K562 (cell line): ENCODE measurements around the gene COL26A1. TPM values are rescaled to one million over a fixed set of nuclear protein-coding genes. Genes with fewer than 3 reads are reported as not detected.

Experiments
- ATAC-seq: fragments of 200-7000 bp; cut with Tn5 transposase; 3 replicates; pipeline ENCODE4 v1.9.1; 2020; ENCODE audit warnings: moderate library complexity
- BruUV-seq: library from RNA; stranded (reverse); fragments of 400-500 nt; replicated peaks from 2 replicates; lab custom pipeline; 2021; lab: Mats Ljungman, UMichigan
- CTCF ChIA-PET: fragments of 300-600 bp; formaldehyde crosslinking; extraction: SDS; loops from one replicate; lab custom pipeline; 2021; ENCODE audit warnings: low intra/inter-chr PET ratio; lab: Yijun Ruan, JAX
- POLR2A ChIA-PET: fragments of 300-600, 350-650 bp; sonication (Branson Sonifier 250); formaldehyde crosslinking; extraction: SDS; loops from one replicate; lab custom pipeline; 2021; ENCODE audit warnings: antibody characterized with exemption, inconsistent platforms; lab: Yijun Ruan, JAX
- DNase-seq, 4 experiments: peaks; one replicate each; pipeline versions ENCODE4 v3.0.0 to v3.0.0-alpha.2; 2011 to 2018; ENCODE audit warnings: low spot score in 3 of 4, mixed read lengths in 3 of 4; ENCODE audit errors: extremely low read depth in 1 of 4
- FAIRE-seq: peaks from 2 replicates; lab custom pipeline; 2011; peaks lifted over from hg19 to GRCh38; lab: Jason Lieb, UNC
- H2AFZ ChIP-seq: 2 replicates; pipeline ENCODE4 v1.6.0; 2011; ENCODE audit warnings: low read depth, low read length, control low read depth, inconsistent platforms
- H3K27ac ChIP-seq: fragments of 200-600 bp; 3 replicates; pipeline ENCODE4 v1.8.0; 2011; ENCODE audit warnings: low read depth, mild to moderate bottlenecking, control low read depth, inconsistent platforms, low read length, moderate library complexity, mixed read lengths; ENCODE audit errors: extremely low read depth
- H3K27me3 ChIP-seq, 2 experiments: fragments of 300-600 bp in 1 of 2; 2 replicates in 1 of 2; 3 replicates in 1 of 2; pipeline versions ENCODE4 v1.6.0 to v1.8.0; 2011; ENCODE audit warnings: inconsistent platforms in 2 of 2, low read length in 2 of 2, mild to moderate bottlenecking in 1 of 2, mixed read lengths in 1 of 2, moderate library complexity in 1 of 2; ENCODE audit not compliant: control insufficient read depth in 2 of 2, insufficient read depth in 2 of 2
- H3K36me3 ChIP-seq: fragments of 300-600 bp; 3 replicates; pipeline ENCODE4 v1.8.0; 2011; ENCODE audit warnings: mild to moderate bottlenecking, low read length, inconsistent platforms; ENCODE audit not compliant: control insufficient read depth, insufficient read depth
- H3K4me1 ChIP-seq, 2 experiments: fragments of 200-600 bp in 1 of 2; replicated peaks in 1 of 2; 2 replicates in 1 of 2; 3 replicates in 1 of 2; pipeline versions ENCODE4 v1.5.1 to v1.8.0; 2011; ENCODE audit warnings: inconsistent platforms in 2 of 2, low read length in 2 of 2, mild to moderate bottlenecking in 1 of 2, mixed read lengths in 1 of 2, moderate library complexity in 1 of 2; ENCODE audit not compliant: control insufficient read depth in 2 of 2, insufficient read depth in 2 of 2
- H3K4me2 ChIP-seq: 2 replicates; pipeline ENCODE4 v1.6.1; 2011; ENCODE audit warnings: low read length, control low read depth, inconsistent platforms, mixed read lengths; ENCODE audit not compliant: insufficient read depth
- H3K4me3 ChIP-seq: fragments of 200-600 bp; sonication (generic), shearing (Covaris generic); 2 replicates; pipeline ENCODE4 v1.5.1; 2016; ENCODE audit warnings: control low read depth, inconsistent platforms
- H3K79me2 ChIP-seq: fragments of 200-600 bp; 3 replicates; pipeline ENCODE4 v1.8.0; 2011; ENCODE audit warnings: low read length, inconsistent platforms; ENCODE audit not compliant: control insufficient read depth, insufficient read depth
- H3K9ac ChIP-seq, 2 experiments: 2 replicates each; pipeline versions ENCODE4 v1.6.0 to v1.6.1; 2011; ENCODE audit warnings: low read depth in 2 of 2, low read length in 2 of 2, control low read depth in 1 of 2, inconsistent platforms in 1 of 2, mild to moderate bottlenecking in 1 of 2, mixed read lengths in 1 of 2; ENCODE audit not compliant: insufficient read depth in 1 of 2
- H3K9me1 ChIP-seq: one replicate; pipeline ENCODE4 v1.6.0; 2011; ENCODE audit warnings: inconsistent platforms, mild to moderate bottlenecking, low read length, moderate library complexity; ENCODE audit not compliant: control insufficient read depth, insufficient read depth
- H3K9me3 ChIP-seq: replicated peaks from 2 replicates; pipeline ENCODE4 v1.5.1; 2011; ENCODE audit warnings: low read depth, low read length, inconsistent platforms; ENCODE audit not compliant: control insufficient read depth, insufficient read depth
- H4K20me1 ChIP-seq: replicated peaks from 2 replicates; pipeline ENCODE4 v1.6.1; 2011; ENCODE audit warnings: low read length, inconsistent platforms, mixed read lengths; ENCODE audit not compliant: control insufficient read depth, insufficient read depth
- L3MBTL2 ChIP-seq: fragments of 450-650 bp; IDR thresholded peaks from 2 replicates; pipeline ENCODE4 v1.6.1; 2016; ENCODE audit warnings: mild to moderate bottlenecking, moderate library complexity
- MYC ChIP-seq, 2 experiments: fragments of 250-450 bp in 1 of 2; sonication (Bioruptor Pico) in 1 of 2; IDR thresholded peaks; 2 replicates each; pipeline versions ENCODE4 v1.5.1 to v1.6.1; 2012 to 2021; ENCODE audit warnings: low read depth in 2 of 2, borderline replicate concordance in 1 of 2, improper control_type of control experiment in 1 of 2, low read length in 1 of 2, mild to moderate bottlenecking in 1 of 2, moderate library complexity in 1 of 2
- NCOA6 ChIP-seq: fragments of 450-650 bp; IDR thresholded peaks from 2 replicates; pipeline ENCODE4 v1.6.1; 2017; ENCODE audit warnings: mild to moderate bottlenecking
- NELFE ChIP-seq: IDR thresholded peaks from 2 replicates; pipeline ENCODE4 v1.6.1; 2011; ENCODE audit warnings: mild to moderate bottlenecking; ENCODE audit not compliant: insufficient read depth, insufficient read length
- WHSC1 ChIP-seq: IDR thresholded peaks from one replicate; pipeline ENCODE4 v1.6.1; 2012; ENCODE audit warnings: low read length, control low read depth, inconsistent platforms
- ZC3H8 ChIP-seq: fragments of 450-650 bp; IDR thresholded peaks from 2 replicates; pipeline ENCODE4 v1.6.1; 2017
- ZNF316 ChIP-seq: fragments of 450-650 bp; IDR thresholded peaks from 2 replicates; pipeline ENCODE4 v1.6.1; 2016
- ZNF79 ChIP-seq: fragments of 250-450 bp; sonication (Bioruptor Pico); IDR thresholded peaks from 2 replicates; pipeline ENCODE4 v1.4.0; 2020; ENCODE audit warnings: low read depth, mild to moderate bottlenecking, moderate library complexity
- WGBS: fragments of 100-300 bp; shearing (Covaris generic); methylation state at CpG from one replicate; pipeline ENCODE4 v1.1.6; 2016; ENCODE audit warnings: low coverage, mixed read lengths; ENCODE audit not compliant: insufficient coverage; ENCODE audit errors: missing lambda C conversion rate; 5-methylcytosine and 5-hydroxymethylcytosine counted together
- in situ Hi-C: fragments of 300-500 bp; cut with MboI; formaldehyde crosslinking; loops from 4 replicates; pipeline ENCODE4 v1.15.0; 2018; ENCODE audit warnings: inconsistent platforms, mixed read lengths
- intact Hi-C: fragments of 100-400 bp; cut with micrococcal nuclease; formaldehyde crosslinking; loops from 2 replicates; pipeline ENCODE4 v1.14.2; 2022
- polyA plus RNA-seq, 8 experiments: library from polyadenylated mRNA; depleted of rRNA in 4 of 8; stranded (reverse) in 5 of 8; unstranded in 3 of 8; fragments of >200 nt; fragmentation: Nextera tagmentation in 2 of 8; fragmentation: Illumina TruSeq in 1 of 8; extraction: Ambion mirVana in 2 of 8; extraction: Trizol in 1 of 8; gene quantifications; 2 replicates each; pipeline versions ENCODE4 v1.2.1 to v1.2.3, GENCODE V29; 2011 to 2014; ENCODE audit warnings: inconsistent platforms in 1 of 8, missing spikeins in 1 of 8
- total RNA-seq, 7 experiments: library from RNA; depleted of rRNA in 6 of 7; stranded (reverse); fragments of >200 nt in 6 of 7; fragmentation: Illumina TruSeq in 2 of 7; extraction: Trizol in 2 of 7; gene quantifications; 2 replicates each; pipeline versions ENCODE4 v1.2.1 to v1.2.3, GENCODE V29; 2011 to 2021; ENCODE audit warnings: low replicate concordance in 1 of 7

The COL26A1 gene
- total and polyA plus RNA-seq, 9 of the 15 experiments (the other 6 are each of a cell fraction or from before 2014, with no cell fraction given), result 0.04 to 0.39 (median 0.07) TPM; not detected in 5

DNA sequence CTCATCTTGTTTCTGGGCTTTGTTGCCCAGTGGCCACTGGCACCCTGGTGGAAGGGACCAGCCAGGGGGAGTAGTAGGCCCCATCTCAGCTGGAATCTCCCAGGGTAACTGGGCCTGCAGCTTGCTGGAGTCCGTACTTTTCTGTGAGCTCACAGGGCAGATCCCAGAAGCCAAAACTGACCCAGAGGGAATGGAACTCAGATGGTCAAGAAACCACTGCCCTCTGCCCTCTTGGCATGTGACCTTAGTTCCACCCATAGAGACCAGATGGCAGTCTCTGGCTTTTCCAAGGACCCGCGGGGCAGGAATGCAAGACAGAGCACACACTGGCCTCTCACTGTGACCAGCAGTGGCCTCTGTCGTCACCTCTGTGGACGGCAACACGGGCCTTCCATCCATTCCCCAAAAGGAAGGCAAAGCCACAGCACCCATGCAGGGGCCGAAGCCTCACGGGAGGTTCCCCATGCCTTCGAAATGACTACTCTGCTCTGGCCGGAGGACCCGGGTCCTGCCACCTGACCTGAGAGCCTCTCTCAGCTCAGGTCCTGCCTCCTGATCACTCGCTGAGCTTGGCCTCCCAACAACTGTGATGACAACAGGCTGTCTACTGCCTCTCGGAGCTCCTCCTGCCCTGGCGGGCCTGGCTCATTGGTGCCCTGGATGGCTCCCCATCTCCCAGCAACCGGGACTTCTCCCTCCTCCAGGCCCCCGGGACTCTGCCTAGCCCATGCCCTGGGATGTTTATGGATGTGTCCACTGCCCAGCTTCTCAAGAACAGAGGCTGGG, 236.5 kb downstream of the COL26A1 start:
- peak overlapping the region in 1 of 2 experiments; percentile 50; a peak in 2 of 4 replicates for H3K9ac ChIP-seq
- no peaks in the 10 kb centered on the region for H3K36me3 ChIP-seq
- H3K4me2 ChIP-seq, result no peak overlapping the region
- H2AFZ ChIP-seq, result no peak overlapping the region
- no peaks in the 10 kb centered on the region for H3K79me2 ChIP-seq
- H3K9me1 ChIP-seq, result no peaks in the 10 kb centered on the region
- WGBS, result 19% methylated on average over 16 of the region's 16 CpGs
- DNase-seq (no peak), FAIRE-seq (no peak), ATAC-seq (no peak)
- peaks cover 0 to 54% of the 10 kb centered on the region in 2 experiments; a peak in 3 of 5 replicates for H3K27me3 ChIP-seq
- H3K9me3 ChIP-seq, result no peaks in the 10 kb centered on the region
- intact Hi-C loops (no loop called here), in situ Hi-C loops (no loop called here)
- BruUV-seq, result no TSS peak
- no peaks in the 10 kb centered on the region for H4K20me1 ChIP-seq
- no peak overlapping the region for H3K4me3 ChIP-seq
- TF ChIP-seq NCOA6 (no peak), WHSC1 (no peak), L3MBTL2 (no peak), ZNF316 (no peak), ZC3H8 (no peak), NELFE (no peak), ZNF79 (CRISPR knock-in tag) (no peak), MYC (IDR thresholded peaks at IDR 0.05; ENCODE audit: low read depth, low read length) (no peak), MYC (CRISPR knock-in tag; IDR thresholded peaks at IDR 0.05; ENCODE audit: borderline replicate concordance, low read depth) (no peak)
- ChIA-PET POLR2A (interaction anchor here (1.5 kb wide), 1 partner anchor 16 kb away, joined by 3 read pairs; no protein-coding TSS in a partner anchor), CTCF (no interaction called here)
- peaks cover 0 to 16% of the 10 kb centered on the region in 2 experiments; a peak in 2 of 5 replicates for H3K4me1 ChIP-seq
- H3K27ac ChIP-seq, result no peak overlapping the region
